Bronchial epithelial cell (primary cell): ENCODE measurements around the gene ZXDC. TPM values are rescaled to one million over a fixed set of nuclear protein-coding genes. Genes with fewer than 3 reads are reported as not detected.

Source experiments
- DNase-seq: peaks from one replicate; pipeline ENCODE4 v3.0.0-alpha.2; 2010; ENCODE audit warnings: low read depth
- FAIRE-seq: peaks from 2 replicates; lab custom pipeline; 2011; peaks lifted over from hg19 to GRCh38; lab: Jason Lieb, UNC
- H3K27me3 ChIP-seq: 2 replicates; pipeline ENCODE4 v1.5.1; 2011; ENCODE audit warnings: low read length; ENCODE audit not compliant: control insufficient read depth, insufficient read depth
- H3K36me3 ChIP-seq: 2 replicates; pipeline ENCODE4 v1.5.1; 2011; ENCODE audit warnings: low read length; ENCODE audit not compliant: control insufficient read depth, insufficient read depth
- H3K4me3 ChIP-seq: 2 replicates; pipeline ENCODE4 v1.5.1; 2011; ENCODE audit warnings: mild to moderate bottlenecking, low read depth, low read length, control low read depth
- total RNA-seq: library from RNA; depleted of rRNA; stranded (reverse); fragments of >200 nt; gene quantifications from 2 replicates; pipeline ENCODE4 v1.2.1, GENCODE V29; 2014
- TF ChIP-seq, protein P1 (sequence below): IDR thresholded peaks from 2 replicates; pipeline ENCODE4 v1.5.1; 2011; ENCODE audit warnings: mild to moderate bottlenecking, moderate library complexity, low read length, control low read depth, inconsistent platforms; ENCODE audit not compliant: insufficient read depth, severe bottlenecking

ZXDC gene
- total RNA-seq, 1 donor from 2014 or later, result 21.9 TPM

DNA sequence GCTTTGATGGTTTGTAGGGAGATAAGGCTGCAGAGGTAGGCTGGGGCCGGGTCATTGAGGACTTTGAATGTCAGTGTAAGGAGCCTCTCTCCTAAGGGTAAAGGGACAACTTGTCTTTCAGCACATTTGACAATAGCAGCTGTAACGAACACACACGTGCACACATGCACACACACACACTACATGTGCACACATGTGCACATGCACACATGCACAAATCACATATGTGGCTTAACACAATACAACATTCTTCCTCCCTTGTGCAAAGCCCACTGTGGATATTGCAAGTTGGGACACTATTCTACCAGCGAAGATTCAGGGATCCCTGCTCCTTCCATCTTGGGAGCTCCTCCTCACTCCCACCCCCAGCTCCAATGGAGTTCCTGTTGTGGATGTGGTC, 82.1 kb downstream of the ZXDC start:
- Histone ChIP-seq H3K36me3 (no peaks in the 10 kb centered on the region), H3K27me3 (peaks cover 6% of the 10 kb centered on the region), H3K4me3 (no peak overlapping the region)
- TF ChIP-seq, protein P1, sequence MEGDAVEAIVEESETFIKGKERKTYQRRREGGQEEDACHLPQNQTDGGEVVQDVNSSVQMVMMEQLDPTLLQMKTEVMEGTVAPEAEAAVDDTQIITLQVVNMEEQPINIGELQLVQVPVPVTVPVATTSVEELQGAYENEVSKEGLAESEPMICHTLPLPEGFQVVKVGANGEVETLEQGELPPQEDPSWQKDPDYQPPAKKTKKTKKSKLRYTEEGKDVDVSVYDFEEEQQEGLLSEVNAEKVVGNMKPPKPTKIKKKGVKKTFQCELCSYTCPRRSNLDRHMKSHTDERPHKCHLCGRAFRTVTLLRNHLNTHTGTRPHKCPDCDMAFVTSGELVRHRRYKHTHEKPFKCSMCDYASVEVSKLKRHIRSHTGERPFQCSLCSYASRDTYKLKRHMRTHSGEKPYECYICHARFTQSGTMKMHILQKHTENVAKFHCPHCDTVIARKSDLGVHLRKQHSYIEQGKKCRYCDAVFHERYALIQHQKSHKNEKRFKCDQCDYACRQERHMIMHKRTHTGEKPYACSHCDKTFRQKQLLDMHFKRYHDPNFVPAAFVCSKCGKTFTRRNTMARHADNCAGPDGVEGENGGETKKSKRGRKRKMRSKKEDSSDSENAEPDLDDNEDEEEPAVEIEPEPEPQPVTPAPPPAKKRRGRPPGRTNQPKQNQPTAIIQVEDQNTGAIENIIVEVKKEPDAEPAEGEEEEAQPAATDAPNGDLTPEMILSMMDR, result no peak
- FAIRE-seq (no peak), DNase-seq (no peak)

DNA sequence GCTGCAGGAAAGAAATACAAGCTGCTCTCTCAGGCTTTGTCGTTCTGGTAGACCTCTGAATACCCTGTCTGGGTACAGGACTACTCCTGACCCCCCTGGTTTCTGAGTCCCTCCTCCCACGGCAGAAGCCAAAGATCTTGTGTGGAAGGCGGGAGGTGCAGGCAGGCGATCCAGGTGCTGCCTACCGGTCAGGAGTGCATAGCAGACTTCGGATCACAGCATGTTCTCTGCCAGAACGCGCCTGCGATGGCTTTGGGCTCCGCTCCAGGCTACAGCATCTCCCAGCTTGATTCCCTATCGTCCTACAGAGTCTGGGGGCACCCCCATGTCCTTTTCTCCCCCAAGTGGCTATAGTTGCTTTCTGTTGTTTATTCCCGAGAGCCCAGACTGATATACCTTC, 83.4 kb downstream of the ZXDC start:
- TF ChIP-seq, protein P1, result no peak
- H3K27me3 ChIP-seq, result peaks cover 6% of the 10 kb centered on the region
- DNase-seq, result no peak
- FAIRE-seq, result no peak
- H3K4me3 ChIP-seq, result no peak overlapping the region
- H3K36me3 ChIP-seq, result no peaks in the 10 kb centered on the region

DNA sequence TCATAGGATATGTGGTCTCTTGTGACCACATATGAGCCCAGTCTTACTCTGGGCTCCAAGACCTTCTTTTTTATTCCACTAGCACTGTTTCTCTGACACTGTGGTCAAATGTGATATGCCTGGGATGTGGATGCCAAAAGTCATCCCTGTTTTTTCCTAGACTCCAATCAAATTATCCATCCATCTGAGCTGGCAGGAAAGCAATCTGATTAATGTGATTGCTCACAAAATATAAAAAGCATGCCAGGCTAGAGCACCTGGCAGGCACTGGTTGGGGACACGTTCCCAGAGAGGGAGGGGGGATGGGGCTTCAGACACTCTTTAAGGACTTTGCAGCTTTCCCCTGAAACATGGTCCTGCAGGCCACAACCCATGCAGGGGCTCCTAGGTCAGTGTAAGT, 84.1 kb downstream of the ZXDC start:
- TF ChIP-seq, protein P1, result no peak
- DNase-seq (no peak), FAIRE-seq (no peak)
- H3K4me3 ChIP-seq, result no peak overlapping the region
- peaks cover 6% of the 10 kb centered on the region for H3K27me3 ChIP-seq
- H3K36me3 ChIP-seq, result no peaks in the 10 kb centered on the region

DNA sequence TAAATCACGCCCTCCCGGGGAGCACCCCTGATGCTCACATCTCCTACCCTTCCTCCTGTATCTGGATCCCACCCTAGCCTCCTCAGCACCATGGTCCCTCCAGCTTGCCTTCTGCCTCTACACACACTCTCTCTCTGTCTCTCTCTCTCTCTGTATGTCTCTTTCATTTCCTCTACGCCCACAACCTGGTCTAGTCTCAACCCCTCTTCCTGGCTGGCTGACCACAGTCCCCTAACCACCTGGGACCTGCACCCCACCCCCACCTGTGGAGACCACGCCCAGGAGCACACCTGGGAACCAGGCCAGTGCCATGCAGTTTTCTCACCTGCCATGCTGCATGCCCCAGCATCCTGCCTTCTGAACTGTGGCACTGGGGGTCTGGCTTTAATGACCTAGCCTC, 84.9 kb downstream of the ZXDC start:
- TF ChIP-seq, protein P1, result no peak
- Histone ChIP-seq H3K36me3 (no peaks in the 10 kb centered on the region), H3K4me3 (no peak overlapping the region), H3K27me3 (peaks cover 6% of the 10 kb centered on the region)
- DNase-seq (no peak), FAIRE-seq (no peak)

DNA sequence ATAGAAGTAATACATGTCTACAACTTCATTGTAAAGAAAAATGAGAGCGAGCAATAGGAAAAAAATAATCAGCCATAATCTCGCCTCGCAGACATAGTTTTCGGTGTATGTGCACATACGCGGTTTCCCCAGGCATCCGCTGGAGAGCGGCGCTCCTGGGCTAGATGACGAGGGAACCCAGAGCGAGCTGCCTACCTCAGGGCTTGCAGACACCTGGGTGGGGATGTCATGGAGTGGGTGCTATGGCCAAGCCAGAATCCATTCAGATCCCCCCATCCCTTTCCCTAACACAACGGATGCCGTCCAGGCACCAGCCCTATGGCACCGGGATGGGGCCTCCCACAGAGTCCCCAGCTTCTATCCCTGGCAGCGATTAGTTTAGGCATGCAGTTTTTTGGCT, 85.5 kb downstream of the ZXDC start:
- no peak for DNase-seq
- no peaks in the 10 kb centered on the region for H3K36me3 ChIP-seq
- no peak for FAIRE-seq
- peaks cover 6% of the 10 kb centered on the region for H3K27me3 ChIP-seq
- TF ChIP-seq, protein P1, result no peak
- no peak overlapping the region for H3K4me3 ChIP-seq

DNA sequence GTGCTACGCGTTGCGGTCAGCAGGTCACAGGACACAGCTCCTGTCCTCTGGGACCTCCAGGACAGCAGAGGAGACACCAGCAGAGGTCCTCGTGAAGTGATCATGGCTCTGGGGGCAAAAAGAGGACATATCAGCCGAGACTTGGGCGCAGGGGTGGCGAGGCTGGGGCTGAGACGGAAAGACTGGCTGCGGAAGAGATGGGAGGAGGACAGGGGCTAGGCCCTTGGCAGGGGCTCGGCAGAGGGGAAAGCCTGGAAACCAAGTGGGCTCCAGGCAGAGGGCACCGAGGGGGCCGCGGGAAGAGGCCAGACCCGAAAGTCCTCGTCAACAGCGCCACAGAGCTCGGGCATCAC, 85.9 kb downstream of the ZXDC start:
- Histone ChIP-seq H3K4me3 (no peak overlapping the region), H3K36me3 (no peaks in the 10 kb centered on the region), H3K27me3 (peaks cover 8% of the 10 kb centered on the region)
- FAIRE-seq, result no peak
- TF ChIP-seq, protein P1, result no peak
- DNase-seq, result no peak
